Liver (tissue), 9 donors: ENCODE measurements around the gene ARFGAP1. TPM values are rescaled to one million over a fixed set of nuclear protein-coding genes. Genes with fewer than 3 reads are reported as not detected.

Experiments used
- DNase-seq: peaks from one replicate; pipeline ENCODE4 v3.0.0-alpha.2; 2017; ENCODE audit warnings: low spot score
- H3K27ac ChIP-seq, 2 donors: one replicate each; pipeline ENCODE4 v1.7.0; 2013; ENCODE audit warnings: inconsistent platforms in 2 of 2, low read length in 2 of 2, control low read depth in 1 of 2, low read depth in 1 of 2, mild to moderate bottlenecking in 1 of 2
- H3K27me3 ChIP-seq, 4 donors: one replicate each; pipeline versions ENCODE4 v1.6.1 to v1.7.0; 2013; ENCODE audit warnings: low read length in 3 of 4, inconsistent platforms in 1 of 4, mild to moderate bottlenecking in 1 of 4, moderate library complexity in 1 of 4; ENCODE audit not compliant: control insufficient read depth in 4 of 4, insufficient read depth in 4 of 4
- H3K36me3 ChIP-seq, 4 donors: one replicate each; pipeline versions ENCODE4 v1.6.1 to v1.7.0; 2013; ENCODE audit warnings: low read length in 3 of 4, mild to moderate bottlenecking in 3 of 4, low read depth in 1 of 4, moderate library complexity in 1 of 4; ENCODE audit not compliant: control insufficient read depth in 4 of 4, insufficient read depth in 3 of 4
- H3K4me1 ChIP-seq, 4 donors: one replicate each; pipeline versions ENCODE4 v1.6.1 to v1.7.0; 2013; ENCODE audit warnings: low read length in 3 of 4, mild to moderate bottlenecking in 3 of 4, moderate library complexity in 1 of 4; ENCODE audit not compliant: control insufficient read depth in 4 of 4, insufficient read depth in 4 of 4
- H3K4me3 ChIP-seq, 3 donors: one replicate each; pipeline versions ENCODE4 v1.6.1 to v1.7.0; 2013; ENCODE audit warnings: low read length in 3 of 3, control low read depth in 1 of 3, low read depth in 1 of 3, mild to moderate bottlenecking in 1 of 3
- H3K9ac ChIP-seq, 2 donors: one replicate each; pipeline ENCODE4 v1.7.0; 2013; ENCODE audit warnings: low read length in 2 of 2, mild to moderate bottlenecking in 2 of 2, moderate library complexity in 2 of 2, control low read depth in 1 of 2, low read depth in 1 of 2
- H3K9me3 ChIP-seq, 4 donors: one replicate each; pipeline versions ENCODE4 v1.6.1 to v1.7.0; 2013; ENCODE audit warnings: low read length in 3 of 4; ENCODE audit not compliant: control insufficient read depth in 4 of 4
- ATF3 ChIP-seq: IDR thresholded peaks from 2 replicates; pipeline ENCODE4 v1.6.1; 2016; ENCODE audit warnings: antibody characterized with exemption
- CTCF ChIP-seq: fragments of 150-350 bp; IDR thresholded peaks from 2 replicates; pipeline ENCODE4 v1.5.1; 2017; ENCODE audit warnings: improper control_type of control experiment, low read depth, low read length; ENCODE audit not compliant: missing input control
- EGR1 ChIP-seq, 2 donors: IDR thresholded peaks; 2 replicates each; pipeline ENCODE4 v1.6.1; 2016 to 2018; ENCODE audit warnings: antibody characterized with exemption in 2 of 2, low read depth in 2 of 2
- FOXA1 ChIP-seq: IDR thresholded peaks from 2 replicates; pipeline ENCODE4 v1.6.1; 2016; ENCODE audit warnings: antibody characterized with exemption
- FOXA2 ChIP-seq: IDR thresholded peaks from 2 replicates; pipeline ENCODE4 v1.6.1; 2016; ENCODE audit warnings: antibody characterized with exemption
- GABPA ChIP-seq, 2 donors: IDR thresholded peaks in 1 of 2; conservative IDR thresholded peaks in 1 of 2; 2 replicates each; pipeline ENCODE4 v1.6.1; 2016; ENCODE audit warnings: antibody characterized with exemption in 2 of 2, mild to moderate bottlenecking in 1 of 2, moderate library complexity in 1 of 2
- HNF4A ChIP-seq, 2 donors: conservative IDR thresholded peaks; 2 replicates each; pipeline ENCODE4 v1.6.1; 2016; ENCODE audit warnings: antibody characterized with exemption in 2 of 2, mild to moderate bottlenecking in 2 of 2
- HNF4G ChIP-seq: IDR thresholded peaks from 2 replicates; pipeline ENCODE4 v1.6.1; 2016; ENCODE audit warnings: antibody characterized with exemption
- JUND ChIP-seq, 2 donors: IDR thresholded peaks; 2 replicates each; pipeline ENCODE4 v1.6.1; 2016; ENCODE audit warnings: antibody characterized with exemption in 2 of 2
- MAX ChIP-seq: IDR thresholded peaks from 2 replicates; pipeline ENCODE4 v1.6.1; 2016; ENCODE audit warnings: antibody characterized with exemption
- NR2F2 ChIP-seq: IDR thresholded peaks from 2 replicates; pipeline ENCODE4 v1.6.1; 2016; ENCODE audit warnings: antibody characterized with exemption
- RAD21 ChIP-seq, 2 donors: IDR thresholded peaks; 2 replicates each; pipeline ENCODE4 v1.6.1; 2016; ENCODE audit warnings: antibody characterized with exemption in 2 of 2, mild to moderate bottlenecking in 2 of 2
- RXRA ChIP-seq, 2 donors: IDR thresholded peaks; 2 replicates each; pipeline ENCODE4 v1.6.1; 2017 to 2018; ENCODE audit warnings: antibody characterized with exemption in 2 of 2, mild to moderate bottlenecking in 1 of 2
- SP1 ChIP-seq: IDR thresholded peaks from 2 replicates; pipeline ENCODE4 v1.6.1; 2018; ENCODE audit warnings: antibody characterized with exemption, mild to moderate bottlenecking
- TAF1 ChIP-seq: conservative IDR thresholded peaks from 2 replicates; pipeline ENCODE4 v1.6.1; 2016; ENCODE audit warnings: antibody characterized with exemption, mild to moderate bottlenecking
- YY1 ChIP-seq: IDR thresholded peaks from 2 replicates; pipeline ENCODE4 v1.6.1; 2016; ENCODE audit warnings: antibody characterized with exemption, mild to moderate bottlenecking
- ZBTB33 ChIP-seq: IDR thresholded peaks from 2 replicates; pipeline ENCODE4 v1.6.1; 2016; ENCODE audit warnings: antibody characterized with exemption
- WGBS: extraction: QIAGEN DNeasy Blood & Tissue Kit; methylation state at CpG from one replicate; pipeline ENCODE4 v1.1.7; 2013; 5-methylcytosine and 5-hydroxymethylcytosine counted together
- polyA plus RNA-seq, 2 donors: library from polyadenylated mRNA; stranded (reverse) in 1 of 2; unstranded in 1 of 2; fragments of 200-250 nt in 1 of 2; fragments of >200 nt in 1 of 2; fragmentation: Nextera tagmentation in 1 of 2; extraction: Ambion mirVana in 1 of 2; gene quantifications; one replicate each; pipeline versions ENCODE4 v1.2.1 to v1.2.3, GENCODE V29; 2013 to 2015
- total RNA-seq, 2 donors: library from RNA; depleted of rRNA; stranded (reverse); fragments of >200 nt; gene quantifications; one replicate each; pipeline ENCODE4 v1.2.3, GENCODE V29; 2014
- TF ChIP-seq, protein P1 (sequence below): IDR thresholded peaks from 2 replicates; pipeline ENCODE4 v1.6.1; 2016; ENCODE audit warnings: antibody characterized with exemption, mild to moderate bottlenecking
- donor health status: healthy.
- donor health status: healthy.
- donor health status: healthy.
- donor health status: healthy.
- donor health status: healthy.

Gene ARFGAP1
- total and polyA plus RNA-seq, 4 donors: 11.2 to 29.7 (median 21.8) TPM

DNA sequence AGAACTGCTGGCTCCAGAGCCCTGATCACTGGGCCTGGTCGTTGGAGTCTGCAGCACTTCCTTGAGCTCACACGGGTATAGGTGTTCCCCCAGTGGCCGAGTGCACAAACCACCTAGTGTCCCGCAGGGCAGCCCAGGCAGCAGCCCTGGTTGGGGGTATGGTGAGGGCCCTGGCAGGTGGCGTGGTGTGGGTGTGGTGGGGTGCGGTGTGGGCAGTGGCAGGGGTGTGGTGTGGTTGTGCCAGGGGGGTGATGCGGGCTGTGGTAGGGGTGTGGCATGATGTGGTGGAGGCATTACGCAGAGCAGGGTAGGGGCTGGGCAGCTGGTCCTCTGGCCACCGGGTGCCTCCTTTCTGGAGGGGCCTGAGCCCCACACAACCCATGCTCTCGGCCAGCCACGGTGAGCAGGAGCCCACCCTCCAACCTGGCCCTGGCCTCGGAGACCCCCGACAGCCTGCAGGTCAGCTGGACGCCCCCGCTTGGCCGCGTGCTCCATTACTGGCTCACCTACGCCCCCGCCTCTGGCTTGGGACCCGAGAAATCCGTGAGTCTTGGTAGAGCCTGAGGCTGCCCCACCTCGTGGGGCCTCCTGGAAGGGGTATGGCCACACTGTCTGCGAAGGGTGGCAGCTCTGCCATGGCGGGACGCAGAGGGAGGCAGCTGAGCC, 40.9 kb downstream of the ARFGAP1 start:
- Histone ChIP-seq H3K27ac (no peak overlapping the region), H3K9me3 (no peaks in the 10 kb centered on the region), H3K4me3 (no peak overlapping the region), H3K27me3 (no peaks in the 10 kb centered on the region), H3K4me1 (no peaks in the 10 kb centered on the region), H3K36me3 (no peaks in the 10 kb centered on the region), H3K9ac (no peak overlapping the region)
- no peak for TF ChIP-seq GABPA (IDR thresholded peaks at IDR 0.05 in 1 of 2, conservative IDR thresholded peaks at IDR 0.05 in 1 of 2)
- no peak for TF ChIP-seq ZBTB33
- TF ChIP-seq CTCF: no peak
- no peak for TF ChIP-seq TAF1
- TF ChIP-seq HNF4A (conservative IDR thresholded peaks at IDR 0.05): no peak
- TF ChIP-seq JUND (IDR thresholded peaks at IDR 0.05): no peak
- no peak for TF ChIP-seq EGR1 (IDR thresholded peaks at IDR 0.05; ENCODE audit: low read depth in 2 of 2)
- TF ChIP-seq HNF4G: no peak
- no peak for TF ChIP-seq RXRA (IDR thresholded peaks at IDR 0.05)
- TF ChIP-seq FOXA1: no peak
- TF ChIP-seq MAX: no peak
- TF ChIP-seq NR2F2: no peak
- TF ChIP-seq YY1: no peak
- no peak for TF ChIP-seq FOXA2
- TF ChIP-seq, protein P1, sequence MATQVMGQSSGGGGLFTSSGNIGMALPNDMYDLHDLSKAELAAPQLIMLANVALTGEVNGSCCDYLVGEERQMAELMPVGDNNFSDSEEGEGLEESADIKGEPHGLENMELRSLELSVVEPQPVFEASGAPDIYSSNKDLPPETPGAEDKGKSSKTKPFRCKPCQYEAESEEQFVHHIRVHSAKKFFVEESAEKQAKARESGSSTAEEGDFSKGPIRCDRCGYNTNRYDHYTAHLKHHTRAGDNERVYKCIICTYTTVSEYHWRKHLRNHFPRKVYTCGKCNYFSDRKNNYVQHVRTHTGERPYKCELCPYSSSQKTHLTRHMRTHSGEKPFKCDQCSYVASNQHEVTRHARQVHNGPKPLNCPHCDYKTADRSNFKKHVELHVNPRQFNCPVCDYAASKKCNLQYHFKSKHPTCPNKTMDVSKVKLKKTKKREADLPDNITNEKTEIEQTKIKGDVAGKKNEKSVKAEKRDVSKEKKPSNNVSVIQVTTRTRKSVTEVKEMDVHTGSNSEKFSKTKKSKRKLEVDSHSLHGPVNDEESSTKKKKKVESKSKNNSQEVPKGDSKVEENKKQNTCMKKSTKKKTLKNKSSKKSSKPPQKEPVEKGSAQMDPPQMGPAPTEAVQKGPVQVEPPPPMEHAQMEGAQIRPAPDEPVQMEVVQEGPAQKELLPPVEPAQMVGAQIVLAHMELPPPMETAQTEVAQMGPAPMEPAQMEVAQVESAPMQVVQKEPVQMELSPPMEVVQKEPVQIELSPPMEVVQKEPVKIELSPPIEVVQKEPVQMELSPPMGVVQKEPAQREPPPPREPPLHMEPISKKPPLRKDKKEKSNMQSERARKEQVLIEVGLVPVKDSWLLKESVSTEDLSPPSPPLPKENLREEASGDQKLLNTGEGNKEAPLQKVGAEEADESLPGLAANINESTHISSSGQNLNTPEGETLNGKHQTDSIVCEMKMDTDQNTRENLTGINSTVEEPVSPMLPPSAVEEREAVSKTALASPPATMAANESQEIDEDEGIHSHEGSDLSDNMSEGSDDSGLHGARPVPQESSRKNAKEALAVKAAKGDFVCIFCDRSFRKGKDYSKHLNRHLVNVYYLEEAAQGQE: no peak
- TF ChIP-seq RAD21 (IDR thresholded peaks at IDR 0.05): no peak
- no peak for DNase-seq
- 78% methylated on average over 25 of the region's 25 CpGs for WGBS

- H3K27ac ChIP-seq: no peak overlapping the region
- no peaks in the 10 kb centered on the region for H3K27me3 ChIP-seq
- H3K4me1 ChIP-seq: no peaks in the 10 kb centered on the region
- DNase-seq: no peak
- no peaks in the 10 kb centered on the region for H3K36me3 ChIP-seq
- WGBS: 72% methylated on average over 9 of the region's 9 CpGs
- no peak overlapping the region for H3K4me3 ChIP-seq
- H3K9me3 ChIP-seq: no peaks in the 10 kb centered on the region
- no peak overlapping the region for H3K9ac ChIP-seq
- TF ChIP-seq MAX: no peak
- no peak for TF ChIP-seq HNF4G
- no peak for TF ChIP-seq TAF1
- TF ChIP-seq ZBTB33: no peak
- TF ChIP-seq RAD21 (IDR thresholded peaks at IDR 0.05): no peak
- TF ChIP-seq JUND (IDR thresholded peaks at IDR 0.05): no peak
- TF ChIP-seq CTCF: no peak
- no peak for TF ChIP-seq SP1
- TF ChIP-seq HNF4A (conservative IDR thresholded peaks at IDR 0.05): no peak
- no peak for TF ChIP-seq EGR1 (IDR thresholded peaks at IDR 0.05; ENCODE audit: low read depth in 2 of 2)
- no peak for TF ChIP-seq ATF3
- TF ChIP-seq YY1: no peak
- TF ChIP-seq RXRA (IDR thresholded peaks at IDR 0.05): no peak
Measured at GRCh38 chr20:63314015-63314471, 41.4 kb downstream of the ARFGAP1 start.
